Common myeloid progenitor, CD34-positive (primary cell): ENCODE data around the gene GPS2. TPM values are rescaled to one million over a fixed set of nuclear protein-coding genes. Genes with fewer than 3 reads are reported as not detected.

ENCODE experiments used
- CTCF ChIA-PET: fragments of 350-600 bp; sonication (Branson Sonifier 250); formaldehyde crosslinking; loops from one replicate; lab custom pipeline; 2021; ENCODE audit warnings: antibody characterized with exemption; lab: Charles Lee
- POLR2A ChIA-PET: fragments of 350-600 bp; sonication (Branson Sonifier 250); formaldehyde crosslinking; loops from one replicate; lab custom pipeline; 2021; ENCODE audit warnings: antibody characterized with exemption; lab: Charles Lee
- DNase-seq, 3 donors: peaks; one replicate each; pipeline versions ENCODE4 v3.0.0 to v3.0.0-alpha.2; 2013
- H3K27ac ChIP-seq, 2 experiments: 1 replicate in 1 of 2; 2 replicates in 1 of 2; pipeline ENCODE4 v1.7.0; 2013; ENCODE audit warnings: inconsistent platforms in 2 of 2, low read length in 2 of 2, mild to moderate bottlenecking in 2 of 2, low read depth in 1 of 2, moderate library complexity in 1 of 2; ENCODE audit not compliant: severe bottlenecking in 2 of 2, insufficient read depth in 1 of 2, poor library complexity in 1 of 2
- H3K27me3 ChIP-seq, 5 experiments: replicated peaks in 2 of 5; 1 replicate in 3 of 5; 2 replicates in 2 of 5; pipeline versions ENCODE4 v1.6.1 to v1.7.0; 2013; ENCODE audit warnings: low read length in 4 of 5, mild to moderate bottlenecking in 2 of 5, moderate library complexity in 2 of 5, inconsistent platforms in 1 of 5; ENCODE audit not compliant: insufficient read depth in 5 of 5, control insufficient read depth in 4 of 5
- H3K36me3 ChIP-seq, 4 experiments: 1 replicate in 2 of 4; 2 replicates in 2 of 4; pipeline versions ENCODE4 v1.6.1 to v1.7.0; 2013; ENCODE audit warnings: low read length in 3 of 4, control low read depth in 1 of 4, mild to moderate bottlenecking in 1 of 4; ENCODE audit not compliant: control insufficient read depth in 4 of 4, insufficient read depth in 4 of 4
- H3K4me1 ChIP-seq, 4 experiments: 1 replicate in 3 of 4; 2 replicates in 1 of 4; pipeline versions ENCODE4 v1.6.1 to v1.7.1; 2013; ENCODE audit warnings: low read length in 3 of 4, mild to moderate bottlenecking in 3 of 4, control low read depth in 1 of 4, inconsistent platforms in 1 of 4, moderate library complexity in 1 of 4; ENCODE audit not compliant: control insufficient read depth in 4 of 4, insufficient read depth in 4 of 4; ENCODE audit errors: control extremely low read depth in 1 of 4
- H3K4me3 ChIP-seq, 7 experiments: 1 replicate in 4 of 7; 2 replicates in 3 of 7; pipeline versions ENCODE4 v1.5.1 to v1.7.0; 2013; ENCODE audit warnings: mild to moderate bottlenecking in 7 of 7, low read length in 6 of 7, moderate library complexity in 6 of 7, inconsistent platforms in 2 of 7, low read depth in 2 of 7, control low read depth in 1 of 7; ENCODE audit not compliant: insufficient read depth in 4 of 7, control insufficient read depth in 1 of 7; ENCODE audit errors: extremely low read depth in 1 of 7
- H3K9me3 ChIP-seq, 5 experiments: 1 replicate in 4 of 5; 2 replicates in 1 of 5; pipeline versions ENCODE4 v1.6.1 to v1.7.1; 2013; ENCODE audit warnings: low read length in 4 of 5, mild to moderate bottlenecking in 2 of 5, inconsistent platforms in 1 of 5, low read depth in 1 of 5, moderate library complexity in 1 of 5; ENCODE audit not compliant: control insufficient read depth in 4 of 5, insufficient read depth in 2 of 5; ENCODE audit errors: control extremely low read depth in 1 of 5
- WGBS: methylation state at CpG from one replicate; pipeline ENCODE4 v1.1.5; 2013; ENCODE audit not compliant: insufficient coverage; 5-methylcytosine and 5-hydroxymethylcytosine counted together
- polyA plus RNA-seq: library from polyadenylated mRNA; unstranded; fragments of 120-200 nt; gene quantifications from one replicate; pipeline ENCODE4 v1.2.1, GENCODE V29; 2013

The GPS2 gene, protein sequence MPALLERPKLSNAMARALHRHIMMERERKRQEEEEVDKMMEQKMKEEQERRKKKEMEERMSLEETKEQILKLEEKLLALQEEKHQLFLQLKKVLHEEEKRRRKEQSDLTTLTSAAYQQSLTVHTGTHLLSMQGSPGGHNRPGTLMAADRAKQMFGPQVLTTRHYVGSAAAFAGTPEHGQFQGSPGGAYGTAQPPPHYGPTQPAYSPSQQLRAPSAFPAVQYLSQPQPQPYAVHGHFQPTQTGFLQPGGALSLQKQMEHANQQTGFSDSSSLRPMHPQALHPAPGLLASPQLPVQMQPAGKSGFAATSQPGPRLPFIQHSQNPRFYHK
- polyA plus RNA-seq: 50.7 TPM

DNA sequence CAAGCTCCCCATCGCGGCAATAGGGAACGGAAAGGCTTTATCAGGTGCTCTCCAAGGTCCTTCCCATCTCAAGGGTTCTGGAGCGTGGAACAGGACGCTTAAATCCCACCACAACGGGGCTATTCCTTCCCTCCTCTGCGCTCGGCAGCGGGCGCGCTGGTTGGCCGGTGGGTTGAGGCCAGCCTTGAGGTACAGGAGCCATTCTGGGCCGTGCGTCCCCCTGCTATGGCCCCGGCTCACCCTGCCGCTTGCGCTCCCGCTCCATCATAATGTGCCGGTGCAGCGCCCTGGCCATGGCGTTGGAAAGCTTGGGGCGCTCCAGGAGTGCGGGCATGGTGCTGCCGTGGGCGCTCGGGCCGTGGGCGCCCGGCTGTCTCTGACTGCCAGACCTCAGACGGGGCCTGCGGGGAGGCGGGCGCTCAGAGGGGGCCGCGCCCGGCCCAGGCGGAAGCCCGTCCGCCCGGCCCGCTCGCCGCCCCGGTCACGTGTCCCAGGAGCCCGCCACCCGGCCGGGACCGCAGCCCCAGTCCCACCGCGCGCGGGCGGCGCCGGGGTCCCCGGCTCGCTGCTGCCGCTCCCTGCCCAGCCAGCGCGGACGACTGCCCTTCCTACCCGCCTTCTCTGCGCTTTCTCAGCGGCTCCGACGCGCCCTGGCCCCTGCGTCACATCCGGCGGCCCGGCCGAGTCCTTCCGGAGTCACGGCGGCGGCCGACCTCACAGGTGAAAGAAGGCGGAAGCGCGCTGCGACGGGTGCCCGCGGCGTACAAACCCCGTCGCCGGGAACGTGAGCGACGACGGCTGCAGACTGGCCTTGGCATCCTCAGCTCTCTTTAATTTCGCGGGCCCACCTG lies at the start of gene GPS2:
Gene GPS2 (minus strand): TSS at position 642 of the 851 bp plus-strand sequence. CDS start 308 bp downstream, at position 334.
- Histone ChIP-seq H3K36me3 (peaks cover 21 to 66% (median 56%) of the 10 kb centered on the region in 4 experiments), H3K4me1 (peaks cover 10 to 41% (median 25%) of the 10 kb centered on the region in 4 experiments), H3K27me3 (no peaks in the 10 kb centered on the region), H3K27ac (peak within 1 kb of the TSS; percentile 62 to 79), H3K9me3 (no peaks in the 10 kb centered on the region), H3K4me3 (peak within 1 kb of the TSS; percentile 53 to 92 (median 74))
- DNase-seq: peak; percentile 87 to 94 (median 92)
- WGBS: under 1% methylated on average over 86 of the region's 95 CpGs
- CTCF ChIA-PET: interaction anchor here (1.1 to 2.5 kb wide), 7 partner anchors 10 to 94 kb away, joined by 3 to 11 read pairs (median 4); partner anchors contain the start of gene TMEM95
- POLR2A ChIA-PET: interaction anchor here (0.6 kb wide), 1 partner anchor 153 kb away, joined by 3 read pairs; no protein-coding TSS in a partner anchor

GRCh38 chr17:7363311-7363710 lies 48.2 kb upstream of the GPS2 start:
- ChIA-PET CTCF (interaction anchor here (1.8 kb wide), 1 partner anchor 10 kb away, joined by 4 read pairs; no protein-coding TSS in a partner anchor), POLR2A (no interaction called here)
- 94% methylated on average over 5 of the region's 6 CpGs for WGBS

DNA sequence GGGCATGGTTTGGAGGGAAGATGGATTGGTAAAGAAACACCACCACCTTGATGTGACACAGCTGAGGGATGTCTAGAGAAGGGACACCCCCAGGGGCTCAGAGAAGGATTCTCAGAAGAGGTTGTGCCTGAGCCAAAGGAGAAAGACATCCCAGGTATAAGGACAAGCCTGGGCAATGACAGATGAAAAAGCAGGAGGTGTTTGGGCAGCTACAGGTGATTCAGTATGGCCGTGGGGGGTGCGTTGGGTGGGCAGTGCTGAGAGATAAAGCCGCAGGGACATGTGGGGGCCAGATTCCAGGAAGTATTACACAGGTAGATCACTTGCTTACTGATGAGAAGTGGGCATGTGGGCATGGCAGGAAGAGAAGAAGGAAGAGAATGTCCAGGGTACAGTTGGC lies 46.7 kb upstream of the GPS2 start:
- no peaks in the 10 kb centered on the region for H3K9me3 ChIP-seq
- H3K27me3 ChIP-seq: no peaks in the 10 kb centered on the region
- ChIA-PET CTCF (interaction anchor here (0.8 to 1.8 kb wide), 2 partner anchors 8 to 40 kb away, joined by 3 to 4 read pairs; no protein-coding TSS in a partner anchor), POLR2A (no interaction called here)
- no peak for DNase-seq
- H3K27ac ChIP-seq: no peak overlapping the region
- no peak overlapping the region for H3K4me3 ChIP-seq
- WGBS: 59% methylated on average over 3 of the region's 3 CpGs
- H3K36me3 ChIP-seq: no peaks in the 10 kb centered on the region
- no peaks in the 10 kb centered on the region for H3K4me1 ChIP-seq

More at GRCh38 chr17:7363311-7363710, 48.2 kb upstream of the GPS2 start:
- H3K36me3 ChIP-seq: no peaks in the 10 kb centered on the region
- H3K27me3 ChIP-seq: no peaks in the 10 kb centered on the region
- DNase-seq: no peak
- H3K9me3 ChIP-seq: no peaks in the 10 kb centered on the region
- no peak overlapping the region for H3K4me3 ChIP-seq
- no peaks in the 10 kb centered on the region for H3K4me1 ChIP-seq
- H3K27ac ChIP-seq: no peak overlapping the region

DNA sequence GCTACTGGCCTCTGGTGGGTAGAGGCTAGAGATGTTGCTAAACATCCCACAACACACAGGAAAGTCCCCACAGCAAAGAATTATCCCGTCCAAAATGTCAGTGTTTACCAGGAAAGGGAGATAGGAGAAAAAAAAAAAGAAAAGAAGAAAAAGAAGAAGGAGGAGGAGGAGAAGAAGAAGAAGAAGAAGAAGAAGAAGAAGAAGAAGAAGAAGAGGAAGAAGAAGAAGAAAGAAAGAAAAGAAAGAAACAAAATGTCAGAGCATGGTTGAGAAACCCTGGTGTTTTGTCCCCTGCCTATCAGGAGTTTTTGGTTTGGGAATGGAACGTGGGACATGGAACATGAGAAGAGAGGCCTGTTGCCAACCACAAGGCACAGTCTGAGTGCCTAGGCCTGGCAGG lies 42.2 kb upstream of the GPS2 start:
- ChIA-PET CTCF (interaction anchor here (1.3 to 2.1 kb wide), 2 partner anchors 11 to 41 kb away, joined by 3 to 8 read pairs; no protein-coding TSS in a partner anchor), POLR2A (no interaction called here)
- Histone ChIP-seq H3K9me3 (no peaks in the 10 kb centered on the region), H3K27me3 (no peaks in the 10 kb centered on the region), H3K36me3 (peaks cover 0 to 7% (median 0%) of the 10 kb centered on the region in 4 experiments), H3K27ac (no peak overlapping the region), H3K4me1 (peaks cover 0 to 11% (median 4%) of the 10 kb centered on the region in 4 experiments), H3K4me3 (no peak overlapping the region)
- 93% methylated on average over 1 of the region's 2 CpGs for WGBS
- DNase-seq: no peak

GRCh38 chr17:7356756-7357155 lies 41.6 kb upstream of the GPS2 start:
- Histone ChIP-seq H3K4me3 (no peak overlapping the region), H3K36me3 (peaks cover 0 to 10% (median 0%) of the 10 kb centered on the region in 4 experiments), H3K27me3 (no peaks in the 10 kb centered on the region), H3K9me3 (no peaks in the 10 kb centered on the region), H3K4me1 (peaks cover 0 to 14% (median 5%) of the 10 kb centered on the region in 4 experiments), H3K27ac (no peak overlapping the region)
- WGBS: 100% methylated on average over 5 of the region's 8 CpGs
- POLR2A ChIA-PET: interaction anchor here (0.6 to 1.7 kb wide), 3 partner anchors 25 to 136 kb away, joined by 3 to 6 read pairs (median 5); partner anchors contain the start of gene POLR2A
- CTCF ChIA-PET: interaction anchor here (1.0 to 4.4 kb wide), 13 partner anchors 11 to 204 kb away, joined by 3 to 28 read pairs (median 8); partner anchors contain the start of genes NEURL4, NLGN2, SENP3 and TMEM102
- DNase-seq: no peak

GRCh38 chr17:7356072-7356549 lies 41.0 kb upstream of the GPS2 start:
- Histone ChIP-seq H3K27me3 (no peaks in the 10 kb centered on the region), H3K27ac (no peak overlapping the region), H3K4me3 (no peak overlapping the region), H3K4me1 (peaks cover 0 to 20% (median 7%) of the 10 kb centered on the region in 4 experiments), H3K36me3 (peaks cover 0 to 13% (median 0%) of the 10 kb centered on the region in 4 experiments), H3K9me3 (no peaks in the 10 kb centered on the region)
- CTCF ChIA-PET: interaction anchor here (0.5 to 4.4 kb wide), 32 partner anchors 12 to 331 kb away, joined by 3 to 28 read pairs (median 4); partner anchors contain the start of genes NEURL4, NLGN2, POLR2A and SENP3
- POLR2A ChIA-PET: interaction anchor here (0.5 to 1.7 kb wide), 4 partner anchors 28 to 136 kb away, joined by 3 to 6 read pairs (median 4); partner anchors contain the start of gene POLR2A
- DNase-seq: peak; percentile 84 to 92 (median 89)
- 0% methylated on average over 8 of the region's 12 CpGs for WGBS
